Measurements from ENCODE around the gene GRIA1. TPM values are rescaled to one million over a fixed set of nuclear protein-coding genes. Genes with fewer than 3 reads are reported as not detected.

GRIA1 gene
- total RNA-seq, 3 donors from 2014 or later, result 0.33 to 0.88 TPM; not detected in 1

DNA sequence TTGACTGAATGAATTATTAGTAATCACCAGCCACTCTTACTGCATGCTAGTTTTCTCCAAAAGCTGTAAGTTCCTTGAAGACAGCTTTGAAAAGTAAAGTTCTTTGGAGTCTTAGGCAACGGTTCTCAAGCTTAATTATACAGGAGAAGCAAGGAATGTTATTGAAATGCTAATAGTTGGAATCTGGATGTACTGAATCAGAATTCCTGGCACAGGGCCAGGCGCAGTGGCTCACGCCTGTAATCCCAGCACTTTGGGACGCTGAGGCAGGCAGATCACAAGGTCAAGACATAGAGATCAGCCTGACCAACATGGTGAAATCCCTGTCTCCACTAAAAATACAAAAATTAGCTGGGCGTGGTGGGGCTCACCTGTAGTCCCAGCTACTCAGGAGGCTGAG is 33.4 kb downstream of the GRIA1 start:
- Histone ChIP-seq H3K4me3 (no peak overlapping the region), H3K36me3 (no peaks in the 10 kb centered on the region), H3K9me3 (no peaks in the 10 kb centered on the region), H3K27ac (no peak overlapping the region), H3K27me3 (no peaks in the 10 kb centered on the region), H3K4me1 (no peaks in the 10 kb centered on the region)
- no peak for DNase-seq (ENCODE audit: low spot score in 2 of 2)
- no peak for TF ChIP-seq POLR2A (IDR thresholded peaks at IDR 0.05)
- TF ChIP-seq, protein P1, sequence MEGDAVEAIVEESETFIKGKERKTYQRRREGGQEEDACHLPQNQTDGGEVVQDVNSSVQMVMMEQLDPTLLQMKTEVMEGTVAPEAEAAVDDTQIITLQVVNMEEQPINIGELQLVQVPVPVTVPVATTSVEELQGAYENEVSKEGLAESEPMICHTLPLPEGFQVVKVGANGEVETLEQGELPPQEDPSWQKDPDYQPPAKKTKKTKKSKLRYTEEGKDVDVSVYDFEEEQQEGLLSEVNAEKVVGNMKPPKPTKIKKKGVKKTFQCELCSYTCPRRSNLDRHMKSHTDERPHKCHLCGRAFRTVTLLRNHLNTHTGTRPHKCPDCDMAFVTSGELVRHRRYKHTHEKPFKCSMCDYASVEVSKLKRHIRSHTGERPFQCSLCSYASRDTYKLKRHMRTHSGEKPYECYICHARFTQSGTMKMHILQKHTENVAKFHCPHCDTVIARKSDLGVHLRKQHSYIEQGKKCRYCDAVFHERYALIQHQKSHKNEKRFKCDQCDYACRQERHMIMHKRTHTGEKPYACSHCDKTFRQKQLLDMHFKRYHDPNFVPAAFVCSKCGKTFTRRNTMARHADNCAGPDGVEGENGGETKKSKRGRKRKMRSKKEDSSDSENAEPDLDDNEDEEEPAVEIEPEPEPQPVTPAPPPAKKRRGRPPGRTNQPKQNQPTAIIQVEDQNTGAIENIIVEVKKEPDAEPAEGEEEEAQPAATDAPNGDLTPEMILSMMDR (IDR thresholded peaks at IDR 0.05), result no peak
- TF ChIP-seq POLR2AphosphoS5 (IDR thresholded peaks at IDR 0.05), result no peak
- intact Hi-C loops (cut with DNase I; ENCODE audit: low total_unique reads), result no loop called here

DNA sequence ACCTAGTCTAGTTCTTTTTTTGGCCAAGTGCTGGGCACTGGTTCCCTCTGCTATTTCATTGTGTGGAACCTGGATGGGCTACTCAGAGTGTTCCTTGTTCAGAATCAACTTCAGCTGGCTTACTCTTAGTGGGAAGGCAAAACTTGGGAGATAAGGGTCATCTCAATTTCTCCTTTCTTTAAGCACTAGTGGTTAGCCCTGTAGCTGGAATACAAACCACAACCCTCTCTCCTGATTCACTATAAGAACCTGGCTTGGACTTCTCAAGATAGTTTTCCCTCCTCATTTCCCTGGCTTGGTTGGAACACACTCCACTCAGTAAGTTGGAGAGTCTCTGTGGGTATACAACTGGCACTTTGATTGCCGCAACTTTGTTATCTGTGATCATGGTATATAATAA is 35.1 kb downstream of the GRIA1 start:
- H3K36me3 ChIP-seq, result no peaks in the 10 kb centered on the region
- no peak overlapping the region for H3K27ac ChIP-seq
- DNase-seq (ENCODE audit: low spot score in 2 of 2), result no peak
- H3K27me3 ChIP-seq, result no peaks in the 10 kb centered on the region
- H3K4me3 ChIP-seq, result no peak overlapping the region
- intact Hi-C loops (cut with DNase I; ENCODE audit: low total_unique reads), result no loop called here
- H3K4me1 ChIP-seq, result no peaks in the 10 kb centered on the region
- H3K9me3 ChIP-seq, result no peaks in the 10 kb centered on the region
- TF ChIP-seq POLR2AphosphoS5 (IDR thresholded peaks at IDR 0.05), result no peak
- TF ChIP-seq, protein P1 (IDR thresholded peaks at IDR 0.05), result no peak
- TF ChIP-seq POLR2A (IDR thresholded peaks at IDR 0.05), result no peak

DNA sequence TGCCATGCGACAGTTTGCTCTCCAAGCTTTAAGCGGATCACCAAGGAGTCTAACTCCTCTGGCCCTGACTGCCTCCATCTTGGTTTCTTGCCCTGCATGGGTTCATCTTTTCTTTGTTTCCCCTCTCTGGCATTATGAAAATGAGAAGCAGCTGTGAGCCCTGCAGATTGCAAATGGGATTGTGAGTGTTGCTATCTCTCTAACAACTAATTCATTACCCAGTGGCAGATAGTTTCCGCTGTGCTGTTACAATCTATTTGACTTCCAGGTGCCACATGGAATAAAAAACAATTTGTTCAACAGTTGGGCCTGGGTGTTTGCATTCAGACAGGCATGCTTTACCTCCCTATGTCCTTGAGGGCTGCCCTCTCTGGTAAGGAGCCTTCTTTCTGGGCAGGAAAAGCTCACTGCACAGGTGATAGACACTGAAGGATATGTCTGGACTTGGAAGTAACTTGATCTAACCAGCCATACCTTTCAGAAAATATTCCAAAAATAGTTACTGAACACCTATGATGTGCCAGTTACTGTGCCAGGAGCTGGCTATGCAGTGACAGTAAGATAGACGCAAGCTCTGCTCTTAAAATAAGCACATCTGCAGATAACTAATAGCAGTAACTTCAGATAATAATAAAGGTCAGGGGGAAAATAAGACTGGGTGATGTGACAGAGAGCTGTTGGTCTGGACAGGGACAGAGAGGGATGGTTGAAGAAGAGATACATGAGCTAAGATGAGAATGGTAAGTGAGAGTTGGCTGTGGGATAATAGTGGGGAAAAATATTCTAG is 40.1 kb downstream of the GRIA1 start:
- no peaks in the 10 kb centered on the region for H3K36me3 ChIP-seq
- H3K27me3 ChIP-seq, result no peaks in the 10 kb centered on the region
- TF ChIP-seq, protein P1 (IDR thresholded peaks at IDR 0.05), result no peak
- no peak for TF ChIP-seq POLR2AphosphoS5 (IDR thresholded peaks at IDR 0.05)
- TF ChIP-seq POLR2A (IDR thresholded peaks at IDR 0.05), result no peak
- intact Hi-C loops (cut with DNase I; ENCODE audit: low total_unique reads), result no loop called here
- no peak for DNase-seq (ENCODE audit: low spot score in 2 of 2)
- no peak overlapping the region for H3K4me3 ChIP-seq
- H3K9me3 ChIP-seq, result no peaks in the 10 kb centered on the region
- H3K4me1 ChIP-seq, result no peaks in the 10 kb centered on the region
- no peak overlapping the region for H3K27ac ChIP-seq

DNA sequence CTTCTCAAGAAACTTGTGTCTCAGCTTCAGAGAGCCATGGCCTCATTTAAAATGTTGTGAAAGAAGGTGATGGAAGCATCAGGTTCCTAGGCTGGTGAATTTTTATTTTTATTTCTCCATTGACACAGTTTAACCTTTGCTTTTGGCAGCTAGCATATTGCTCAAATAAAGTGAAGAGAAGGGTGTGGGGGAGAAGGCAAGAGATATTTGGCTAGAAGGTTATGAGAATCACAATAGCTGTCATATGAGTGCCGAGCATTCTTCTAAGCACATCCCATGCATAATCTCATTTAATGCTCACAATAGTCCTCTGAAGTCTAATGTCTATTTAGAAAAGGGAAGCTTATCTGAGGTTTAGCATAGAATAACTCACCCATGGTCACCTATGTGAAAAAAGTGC is 43.1 kb downstream of the GRIA1 start:
- no peaks in the 10 kb centered on the region for H3K27me3 ChIP-seq
- H3K27ac ChIP-seq, result no peak overlapping the region
- no peaks in the 10 kb centered on the region for H3K9me3 ChIP-seq
- H3K36me3 ChIP-seq, result no peaks in the 10 kb centered on the region
- no peak for TF ChIP-seq POLR2AphosphoS5 (IDR thresholded peaks at IDR 0.05)
- TF ChIP-seq, protein P1 (IDR thresholded peaks at IDR 0.05), result no peak
- intact Hi-C loops (cut with DNase I; ENCODE audit: low total_unique reads), result no loop called here
- H3K4me1 ChIP-seq, result no peaks in the 10 kb centered on the region
- DNase-seq (ENCODE audit: low spot score in 2 of 2), result no peak
- H3K4me3 ChIP-seq, result no peak overlapping the region

DNA sequence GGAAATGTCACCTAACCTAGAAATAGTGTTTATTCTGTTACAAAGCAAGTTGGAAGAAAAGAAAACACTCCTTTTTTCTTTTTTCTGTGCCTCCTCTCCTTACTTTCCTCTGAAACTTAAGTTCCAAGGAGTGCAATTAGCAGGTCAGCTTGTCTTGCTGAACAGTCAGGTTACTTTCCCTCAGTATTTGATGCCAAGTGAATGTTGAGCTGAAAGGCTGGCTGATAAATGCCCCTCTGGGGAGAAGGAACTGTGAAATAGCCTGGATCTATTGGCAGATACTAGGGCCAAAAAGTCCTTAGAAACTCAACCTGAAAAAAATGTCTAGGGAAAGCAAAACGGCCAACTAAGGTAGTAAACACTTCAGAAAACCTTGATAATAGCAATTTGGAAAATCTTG is 43.6 kb downstream of the GRIA1 start:
- intact Hi-C loops (cut with DNase I; ENCODE audit: low total_unique reads), result no loop called here
- TF ChIP-seq POLR2AphosphoS5 (IDR thresholded peaks at IDR 0.05), result peak in 1 of 3 donors; percentile 17
- TF ChIP-seq, protein P1 (IDR thresholded peaks at IDR 0.05), result no peak
- Histone ChIP-seq H3K27ac (no peak overlapping the region), H3K4me3 (no peak overlapping the region), H3K36me3 (no peaks in the 10 kb centered on the region), H3K9me3 (no peaks in the 10 kb centered on the region), H3K27me3 (no peaks in the 10 kb centered on the region), H3K4me1 (no peaks in the 10 kb centered on the region)
- DNase-seq (ENCODE audit: low spot score in 2 of 2), result no peak

All from breast epithelium (tissue), 4 donors.